C4-2B (cell line): ENCODE measurements around the gene RAP2B.

Experiments used
- ZFX ChIP-seq: fragments of 450-650 bp; IDR thresholded peaks from 2 replicates; pipeline ENCODE4 v1.6.1; 2017
- TF ChIP-seq, protein P1 (sequence below): fragments of 450-650 bp; conservative IDR thresholded peaks from 2 replicates; pipeline ENCODE4 v1.5.1; 2017; ENCODE audit warnings: mild to moderate bottlenecking

DNA sequence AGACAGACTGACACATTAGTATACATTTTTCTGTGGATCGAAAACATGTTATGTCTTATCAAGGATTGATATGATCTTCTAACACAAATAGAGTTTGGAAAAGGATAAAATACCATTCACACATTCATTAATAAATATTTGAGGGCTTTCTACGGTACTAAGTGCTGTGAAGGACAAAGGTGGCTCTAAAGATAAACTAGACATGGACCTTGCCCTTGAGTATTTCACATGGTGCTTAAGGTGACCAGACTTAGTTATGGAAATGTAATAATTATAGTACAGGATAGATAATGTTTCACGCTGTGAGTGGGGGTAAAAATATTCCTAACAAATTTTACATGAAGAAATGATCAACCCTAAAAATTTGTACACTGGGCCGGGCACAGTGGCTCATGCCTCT is 3.8 kb upstream of the RAP2B start:
- TF ChIP-seq, protein P1, sequence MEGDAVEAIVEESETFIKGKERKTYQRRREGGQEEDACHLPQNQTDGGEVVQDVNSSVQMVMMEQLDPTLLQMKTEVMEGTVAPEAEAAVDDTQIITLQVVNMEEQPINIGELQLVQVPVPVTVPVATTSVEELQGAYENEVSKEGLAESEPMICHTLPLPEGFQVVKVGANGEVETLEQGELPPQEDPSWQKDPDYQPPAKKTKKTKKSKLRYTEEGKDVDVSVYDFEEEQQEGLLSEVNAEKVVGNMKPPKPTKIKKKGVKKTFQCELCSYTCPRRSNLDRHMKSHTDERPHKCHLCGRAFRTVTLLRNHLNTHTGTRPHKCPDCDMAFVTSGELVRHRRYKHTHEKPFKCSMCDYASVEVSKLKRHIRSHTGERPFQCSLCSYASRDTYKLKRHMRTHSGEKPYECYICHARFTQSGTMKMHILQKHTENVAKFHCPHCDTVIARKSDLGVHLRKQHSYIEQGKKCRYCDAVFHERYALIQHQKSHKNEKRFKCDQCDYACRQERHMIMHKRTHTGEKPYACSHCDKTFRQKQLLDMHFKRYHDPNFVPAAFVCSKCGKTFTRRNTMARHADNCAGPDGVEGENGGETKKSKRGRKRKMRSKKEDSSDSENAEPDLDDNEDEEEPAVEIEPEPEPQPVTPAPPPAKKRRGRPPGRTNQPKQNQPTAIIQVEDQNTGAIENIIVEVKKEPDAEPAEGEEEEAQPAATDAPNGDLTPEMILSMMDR, result no peak
- no peak for TF ChIP-seq ZFX
